GM18520 (cell line): ENCODE results near the gene PCBD2.
A peak's percentile ranks its signal among the peaks of the same experiment; 100 is the strongest.
"Not testable (repeated sequence)": the region's sequence is repeated elsewhere in the genome, so short reads cannot be mapped to it uniquely, and the experiment has no call there.

Experiments
- ATAC-seq: cut with Tn5 transposase; IDR thresholded peaks from one replicate; pipeline ENCODE4 v1.9.1; 2021; ENCODE audit not compliant: unreplicated experiment

The PCBD2 gene

GRCh38 chr5:134905246-134905996 lies 490 bp downstream of the PCBD2 start:
- ATAC-seq: peak; percentile 5

GRCh38 chr5:134906811-134907210 lies 1.9 kb downstream of the PCBD2 start:
- ATAC-seq: no peak

- not testable (repeated sequence) for ATAC-seq
Observed at GRCh38 chr5:134910752-134911151, 5.8 kb downstream of the PCBD2 start.

GRCh38 chr5:134911285-134912206 lies 6.6 kb downstream of the PCBD2 start:
- no peak for ATAC-seq

GRCh38 chr5:134913254-134913653 lies 8.3 kb downstream of the PCBD2 start:
- no peak for ATAC-seq

GRCh38 chr5:134913795-134914194 lies 8.9 kb downstream of the PCBD2 start:
- no peak for ATAC-seq

- no peak for ATAC-seq
Observed at GRCh38 chr5:134917070-134917815, 12.3 kb downstream of the PCBD2 start.

- no peak for ATAC-seq
Observed at GRCh38 chr5:134918861-134919260, 13.9 kb downstream of the PCBD2 start.

GRCh38 chr5:134920848-134921575 lies 16.1 kb downstream of the PCBD2 start:
- ATAC-seq: no peak

- no peak for ATAC-seq
Observed at GRCh38 chr5:134932508-134932907, 27.6 kb downstream of the PCBD2 start.

- ATAC-seq: no peak
Observed at GRCh38 chr5:134934202-134934601, 29.3 kb downstream of the PCBD2 start.

- ATAC-seq: no peak
Observed at GRCh38 chr5:134935711-134936602, 31.0 kb downstream of the PCBD2 start.

GRCh38 chr5:134937526-134937925 lies 32.6 kb downstream of the PCBD2 start:
- ATAC-seq: no peak

- no peak for ATAC-seq
Observed at GRCh38 chr5:134938030-134938429, 33.1 kb downstream of the PCBD2 start.

- no peak for ATAC-seq
Observed at GRCh38 chr5:134939500-134939899, 34.6 kb downstream of the PCBD2 start.

GRCh38 chr5:134943547-134943946 lies 38.6 kb downstream of the PCBD2 start:
- no peak for ATAC-seq

- no peak for ATAC-seq
Observed at GRCh38 chr5:134944630-134945029, 39.7 kb downstream of the PCBD2 start.

GRCh38 chr5:134945041-134945440 lies 40.1 kb downstream of the PCBD2 start:
- ATAC-seq: no peak

GRCh38 chr5:134948911-134949310 lies 44.0 kb downstream of the PCBD2 start:
- ATAC-seq: no peak

GRCh38 chr5:134949316-134949715 lies 44.4 kb downstream of the PCBD2 start:
- no peak for ATAC-seq
